Measurements from ENCODE around the gene CSNK2A1.

DNA sequence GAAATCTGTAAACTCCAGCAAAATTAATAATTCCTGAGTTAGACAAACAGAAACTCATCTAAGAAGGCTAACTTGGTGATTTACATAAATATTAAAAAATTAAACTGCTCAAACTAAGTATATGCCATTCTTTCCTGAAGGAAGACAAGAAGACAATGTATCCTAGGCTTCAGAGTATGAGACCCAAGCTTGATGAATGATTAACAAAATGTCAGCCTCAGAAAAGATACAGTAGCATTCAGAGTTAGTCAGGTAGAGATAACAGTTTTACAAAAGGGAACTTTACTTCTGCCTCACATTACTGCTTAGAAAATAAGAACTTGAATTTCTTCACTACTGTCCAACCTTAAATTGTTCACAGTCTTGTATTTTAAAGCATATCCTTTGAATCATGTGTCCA lies 12.0 kb downstream of the CSNK2A1 start:
- TF ChIP-seq CTCF (IDR thresholded peaks at IDR 0.05) (no peak), POLR2A (IDR thresholded peaks at IDR 0.05) (no peak)
